GM23338 (cell line): Measurements from ENCODE around the gene UBE2E2. TPM values are rescaled to one million over a fixed set of nuclear protein-coding genes. Genes with fewer than 3 reads are reported as not detected.

Experiments
- ATAC-seq: fragments of 200-7000 bp; cut with Tn5 transposase; 3 replicates; pipeline ENCODE4 v1.9.1; 2020
- DNase-seq: peaks from one replicate; pipeline ENCODE4 v3.0.0-alpha.2; 2015; ENCODE audit warnings: low spot score
- H2AFZ ChIP-seq: fragments of 200-600 bp; sonication (generic); 2 replicates; pipeline ENCODE4 v1.8.0; 2016; ENCODE audit warnings: antibody characterized with exemption, mild to moderate bottlenecking, moderate library complexity
- H3F3A ChIP-seq: fragments of 200-600 bp; sonication (generic); replicated peaks from 2 replicates; pipeline ENCODE4 v1.8.0; 2017; ENCODE audit warnings: antibody characterized with exemption, mixed run types, low read depth
- H3K27ac ChIP-seq: fragments of 200-600 bp; sonication (generic); 2 replicates; pipeline ENCODE4 v1.6.1; 2016; ENCODE audit warnings: low read depth
- H3K27me3 ChIP-seq: fragments of 200-600 bp; sonication (generic); 2 replicates; pipeline ENCODE4 v1.8.0; 2016; ENCODE audit warnings: mild to moderate bottlenecking, mixed run types, moderate library complexity; ENCODE audit not compliant: insufficient read depth
- H3K36me3 ChIP-seq: fragments of 200-600 bp; sonication (generic); 2 replicates; pipeline ENCODE4 v1.8.0; 2016; ENCODE audit warnings: mild to moderate bottlenecking; ENCODE audit not compliant: insufficient read depth
- H3K4me1 ChIP-seq: fragments of 200-600 bp; sonication (generic); 2 replicates; pipeline ENCODE4 v1.8.0; 2016; ENCODE audit warnings: mild to moderate bottlenecking, moderate library complexity; ENCODE audit not compliant: insufficient read depth
- H3K4me2 ChIP-seq: fragments of 200-600 bp; sonication (generic); 2 replicates; pipeline ENCODE4 v1.7.1; 2017; ENCODE audit warnings: mixed run types
- H3K4me3 ChIP-seq: fragments of 200-600 bp; sonication (generic); 2 replicates; pipeline ENCODE4 v1.6.1; 2016; ENCODE audit warnings: mixed run types
- H3K79me2 ChIP-seq: fragments of 200-600 bp; sonication (generic); replicated peaks from 2 replicates; pipeline ENCODE4 v1.8.0; 2017; ENCODE audit warnings: mild to moderate bottlenecking; ENCODE audit not compliant: insufficient read depth
- H3K9me2 ChIP-seq: fragments of 200-600 bp; sonication (generic); 2 replicates; pipeline ENCODE4 v1.8.0; 2017; ENCODE audit not compliant: insufficient read depth
- H4K20me1 ChIP-seq: fragments of 200-600 bp; sonication (generic); replicated peaks from 2 replicates; pipeline ENCODE4 v1.8.0; 2017; ENCODE audit warnings: mild to moderate bottlenecking; ENCODE audit not compliant: insufficient read depth
- H3K27ac Mint-ChIP-seq: 2 replicates; pipeline ENCODE4 v1.8.0; 2020; ENCODE audit warnings: inconsistent platforms, mild to moderate bottlenecking, moderate library complexity, mixed read lengths
- H3K27me3 Mint-ChIP-seq: 3 replicates; pipeline ENCODE4 v1.8.0; 2022; ENCODE audit warnings: low read depth, mild to moderate bottlenecking, moderate library complexity, mixed read lengths, inconsistent platforms; ENCODE audit not compliant: insufficient read depth, poor library complexity
- H3K36me3 Mint-ChIP-seq: 3 replicates; pipeline ENCODE4 v1.8.0; 2021; ENCODE audit warnings: low read depth, mild to moderate bottlenecking, inconsistent platforms, moderate library complexity, mixed read lengths
- H3K4me1 Mint-ChIP-seq: 3 replicates; pipeline ENCODE4 v1.8.0; 2020; ENCODE audit warnings: mild to moderate bottlenecking, inconsistent platforms, mixed read lengths
- H3K4me3 Mint-ChIP-seq: 3 replicates; pipeline ENCODE4 v1.8.0; 2021; ENCODE audit warnings: moderate library complexity, mild to moderate bottlenecking, inconsistent platforms, mixed read lengths
- H3K9me3 Mint-ChIP-seq: 3 replicates; pipeline ENCODE4 v1.8.0; 2020; ENCODE audit warnings: moderate library complexity, mild to moderate bottlenecking, inconsistent platforms, mixed read lengths
- CREB1 ChIP-seq: fragments of 250-450 bp; sonication (Bioruptor Pico); IDR thresholded peaks from 2 replicates; pipeline ENCODE4 v1.5.0; 2020; ENCODE audit warnings: low read depth, mild to moderate bottlenecking, moderate library complexity
- CTCF ChIP-seq, 2 experiments: fragments of 200-600 bp in 1 of 2; sonication (generic) in 1 of 2; conservative IDR thresholded peaks; 2 replicates each; pipeline versions ENCODE4 v1.5.1 to v1.6.1; 2016 to 2017; ENCODE audit warnings: antibody characterized with exemption in 2 of 2, low read depth in 2 of 2, mild to moderate bottlenecking in 2 of 2, moderate library complexity in 1 of 2
- ETS1 ChIP-seq: IDR thresholded peaks from 2 replicates; pipeline ENCODE4 v1.6.1; 2016; ENCODE audit warnings: antibody characterized with exemption
- EZH2 ChIP-seq: fragments of 200-600 bp; sonication (generic); IDR thresholded peaks from one replicate; pipeline ENCODE4 v1.8.0; 2017; ENCODE audit warnings: antibody characterized with exemption, mild to moderate bottlenecking, low read depth; ENCODE audit not compliant: unreplicated experiment
- EZH2phosphoT487 ChIP-seq: fragments of 200-600 bp; sonication (generic); IDR thresholded peaks from one replicate; pipeline ENCODE4 v1.8.1; 2018; ENCODE audit warnings: antibody characterized with exemption; ENCODE audit not compliant: unreplicated experiment
- JUNB ChIP-seq: IDR thresholded peaks from one replicate; pipeline ENCODE4 v1.6.1; 2016; ENCODE audit warnings: antibody characterized with exemption; ENCODE audit not compliant: unreplicated experiment
- NANOG ChIP-seq: IDR thresholded peaks from 2 replicates; pipeline ENCODE4 v1.6.1; 2016; ENCODE audit warnings: antibody characterized with exemption, borderline replicate concordance
- POLR2AphosphoS5 ChIP-seq: IDR thresholded peaks from 2 replicates; pipeline ENCODE4 v1.6.1; 2016; ENCODE audit warnings: antibody characterized with exemption, low read depth
- REST ChIP-seq: IDR thresholded peaks from one replicate; pipeline ENCODE4 v1.6.1; 2018; ENCODE audit warnings: antibody characterized with exemption; ENCODE audit not compliant: unreplicated experiment
- STAT1 ChIP-seq: IDR thresholded peaks from one replicate; pipeline ENCODE4 v1.6.1; 2016; ENCODE audit warnings: antibody characterized with exemption; ENCODE audit not compliant: unreplicated experiment
- ZNF114 ChIP-seq: fragments of 250-450 bp; sonication (Bioruptor Pico); IDR thresholded peaks from 2 replicates; pipeline ENCODE4 v1.5.0; 2020; ENCODE audit warnings: mild to moderate bottlenecking, moderate library complexity
- ZNF331 ChIP-seq: fragments of 250-450 bp; sonication (Bioruptor Pico); IDR thresholded peaks from 2 replicates; pipeline ENCODE4 v1.5.0; 2020; ENCODE audit warnings: low read depth, mild to moderate bottlenecking, moderate library complexity
- ZNF462 ChIP-seq: fragments of 250-450 bp; sonication (Bioruptor Pico); IDR thresholded peaks from 2 replicates; pipeline ENCODE4 v1.5.0; 2020; ENCODE audit warnings: mild to moderate bottlenecking, moderate library complexity
- polyA plus RNA-seq: library from polyadenylated mRNA; unstranded; fragments of >200 nt; fragmentation: Nextera tagmentation; extraction: Ambion mirVana; gene quantifications from 2 replicates; pipeline ENCODE4 v1.2.1, GENCODE V29; 2016
- total RNA-seq: library from RNA; depleted of rRNA; stranded (reverse); fragments of >200 nt; shearing (Covaris generic); gene quantifications from 2 replicates; pipeline ENCODE4 v1.2.3, GENCODE V29; 2014

UBE2E2 gene
- total and polyA plus RNA-seq, 2 experiments from 2014 or later, result 86.9 to 169 TPM

- peaks cover 13% of the 10 kb centered on the region for H3K4me1 Mint-ChIP-seq
- H3K36me3 Mint-ChIP-seq, result no peaks in the 10 kb centered on the region
- Histone ChIP-seq H3K79me2 (peaks cover 58% of the 10 kb centered on the region), H4K20me1 (no peaks in the 10 kb centered on the region), H3K27me3 (no peaks in the 10 kb centered on the region), H3K9me2 (no peaks in the 10 kb centered on the region), H3K27ac (no peak overlapping the region), H3K36me3 (no peaks in the 10 kb centered on the region), H3K4me2 (no peak overlapping the region), H3K4me1 (peaks cover 8% of the 10 kb centered on the region; the same call in 1 of the 2 replicates), H3F3A (no peaks in the 10 kb centered on the region), H2AFZ (no peak overlapping the region), H3K4me3 (no peak overlapping the region)
- H3K27me3 Mint-ChIP-seq, result peaks cover 3% of the 10 kb centered on the region
- no peaks in the 10 kb centered on the region for H3K9me3 Mint-ChIP-seq
- H3K4me3 Mint-ChIP-seq, result no peak overlapping the region
- no peak for TF ChIP-seq CTCF (conservative IDR thresholded peaks at IDR 0.05; ENCODE audit: low read depth in 2 of 2)
- no peak for TF ChIP-seq ZNF462 (CRISPR knock-in tag)
- TF ChIP-seq NANOG, result no peak
- no peak for TF ChIP-seq EZH2phosphoT487
- no peak for TF ChIP-seq EZH2
- no peak for TF ChIP-seq POLR2AphosphoS5
- no peak for TF ChIP-seq ZNF331 (CRISPR knock-in tag)
- TF ChIP-seq ETS1, result no peak
- TF ChIP-seq ZNF114, result no peak
- TF ChIP-seq STAT1, result no peak
- no peak for TF ChIP-seq JUNB
- no peak for TF ChIP-seq CREB1 (CRISPR knock-in tag)
- no peak for TF ChIP-seq REST
- DNase-seq (no peak), ATAC-seq (no peak)
- no peak overlapping the region for H3K27ac Mint-ChIP-seq
Measured at GRCh38 chr3:23304424-23304823, 101.3 kb downstream of the UBE2E2 start.
